ENCODE data around the gene B4GAT1.
"Not testable (repeated sequence)": the region's sequence is repeated elsewhere in the genome, so short reads cannot be mapped to it uniquely, and the experiment has no call there.

B4GAT1 gene

DNA sequence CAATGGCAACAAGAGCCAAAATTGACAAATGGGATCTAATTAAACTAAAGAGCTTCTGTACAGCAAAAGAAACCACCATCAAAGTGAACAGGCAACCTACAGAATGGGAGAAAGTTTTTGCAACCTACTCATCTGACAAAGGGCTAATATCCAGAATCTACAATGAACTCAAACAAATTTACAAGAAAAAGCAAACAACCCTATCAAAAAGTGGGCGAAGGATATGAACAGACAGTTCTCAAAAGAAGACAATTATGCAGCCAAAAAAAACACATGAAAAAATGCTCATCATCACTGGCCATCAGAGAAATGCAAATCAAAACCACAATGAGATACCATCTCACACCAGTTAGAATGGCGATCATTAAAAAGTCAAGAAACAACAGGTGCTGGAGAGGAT, 27.1 kb downstream of the B4GAT1 start:
- not testable (repeated sequence) for DNase-seq

DNA sequence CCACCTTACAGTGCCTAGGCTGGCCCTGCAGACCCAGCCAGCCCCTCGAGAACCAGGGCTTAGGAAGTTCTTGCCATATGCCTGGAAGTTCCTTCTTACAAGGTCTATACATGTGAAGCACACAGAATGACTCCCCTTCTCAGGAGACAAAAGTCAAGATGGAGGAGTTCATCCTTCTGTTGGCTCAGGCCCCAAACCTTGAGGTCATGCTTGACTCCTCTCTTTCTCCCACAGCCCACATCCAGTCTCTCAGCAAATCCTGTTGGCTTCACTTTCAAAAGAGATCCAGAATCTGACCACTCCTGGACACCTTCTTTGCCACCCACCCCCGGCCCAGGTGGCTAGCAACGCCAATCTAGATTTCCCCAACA, 28.8 kb downstream of the B4GAT1 start:
- DNase-seq, result no peak

DNA sequence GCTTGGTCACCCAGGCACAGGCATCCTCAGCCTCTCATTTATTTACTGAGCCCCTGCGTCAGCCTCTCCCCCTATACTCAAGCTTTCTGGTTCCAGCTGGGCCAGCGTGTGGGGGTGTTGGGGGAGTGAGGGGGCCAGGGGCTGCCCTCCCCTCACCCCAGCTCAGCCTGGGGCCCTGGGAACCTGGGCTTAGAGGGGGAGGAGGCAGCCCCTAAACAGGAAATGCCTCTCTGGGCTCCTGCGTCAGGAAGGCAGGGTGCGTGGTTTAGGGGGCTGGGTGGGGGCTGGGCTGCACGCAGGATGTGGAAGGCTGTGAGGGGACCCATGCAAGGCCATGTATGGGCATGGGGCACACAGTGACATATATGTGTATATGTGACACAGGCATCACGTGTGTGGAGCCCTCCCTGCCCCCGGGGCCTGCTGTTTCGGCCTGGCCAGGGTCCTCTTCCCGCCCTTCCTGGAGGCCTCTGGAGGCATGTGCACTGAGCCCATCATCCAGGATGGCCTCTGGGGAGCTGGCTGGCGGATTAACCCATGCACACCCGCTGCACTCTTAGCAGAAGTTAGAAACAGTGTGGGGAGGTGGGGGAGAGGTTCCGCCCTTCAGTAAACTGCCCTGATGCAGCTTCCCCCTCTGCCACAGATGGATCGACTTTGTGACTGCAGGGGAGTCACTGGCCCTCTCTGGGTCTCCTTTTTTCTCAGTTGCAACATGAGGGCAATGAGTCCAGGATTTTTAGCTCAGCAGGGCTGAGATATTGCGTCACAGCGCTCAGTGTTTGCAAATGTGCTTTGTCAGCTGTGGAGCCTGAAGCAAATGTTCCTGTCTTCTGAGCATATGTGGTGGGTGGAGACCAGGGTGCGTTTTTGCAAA, 29.5 kb downstream of the B4GAT1 start:
- DNase-seq, result peak; percentile 53

DNA sequence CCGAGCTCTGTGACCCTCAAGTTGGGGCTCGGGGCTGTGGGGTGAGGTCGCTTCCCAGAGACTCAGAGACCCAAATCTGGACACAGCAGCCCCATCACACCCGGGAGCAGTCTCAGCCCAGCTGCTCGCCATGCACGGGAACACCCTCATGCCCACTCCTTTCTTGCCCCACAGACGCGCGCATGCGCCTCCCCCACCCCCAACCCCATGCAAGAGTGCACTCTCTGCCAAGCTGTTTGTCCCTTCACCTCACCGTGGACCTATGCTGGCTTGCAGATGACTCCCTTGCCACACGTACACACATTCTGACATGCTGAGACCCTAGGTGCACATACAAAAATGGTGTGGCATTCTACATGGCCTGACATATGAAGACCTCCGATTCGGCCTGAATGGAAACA, 30.1 kb downstream of the B4GAT1 start:
- no peak for DNase-seq

DNA sequence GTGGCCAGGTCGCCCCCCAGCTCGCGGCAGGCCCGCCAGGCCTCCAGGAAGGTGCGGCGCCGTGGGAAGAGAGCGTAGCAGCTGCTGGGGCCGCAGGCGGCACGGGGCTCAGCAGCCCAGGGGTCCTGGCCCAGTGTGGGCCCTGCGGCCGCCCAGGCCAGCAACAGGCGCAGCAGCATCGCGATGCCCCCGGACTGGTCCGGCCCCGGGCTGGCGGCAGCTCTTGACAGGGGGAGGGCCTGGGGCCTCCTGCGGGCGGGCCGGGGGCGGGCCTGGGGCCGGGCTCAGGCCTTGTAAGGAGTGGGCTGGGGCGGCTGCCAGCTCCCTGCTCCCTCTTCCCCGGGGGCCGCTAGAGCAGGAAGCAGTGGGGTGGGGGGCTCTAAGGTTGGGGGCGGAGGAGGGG, 30.6 kb downstream of the B4GAT1 start, which contains the start of gene CD248:
Gene CD248, minus strand, starts transcription at position 196 of the 403 bp plus-strand sequence. Its CDS starts 17 bp downstream, at position 179.
- DNase-seq, result no peak

DNA sequence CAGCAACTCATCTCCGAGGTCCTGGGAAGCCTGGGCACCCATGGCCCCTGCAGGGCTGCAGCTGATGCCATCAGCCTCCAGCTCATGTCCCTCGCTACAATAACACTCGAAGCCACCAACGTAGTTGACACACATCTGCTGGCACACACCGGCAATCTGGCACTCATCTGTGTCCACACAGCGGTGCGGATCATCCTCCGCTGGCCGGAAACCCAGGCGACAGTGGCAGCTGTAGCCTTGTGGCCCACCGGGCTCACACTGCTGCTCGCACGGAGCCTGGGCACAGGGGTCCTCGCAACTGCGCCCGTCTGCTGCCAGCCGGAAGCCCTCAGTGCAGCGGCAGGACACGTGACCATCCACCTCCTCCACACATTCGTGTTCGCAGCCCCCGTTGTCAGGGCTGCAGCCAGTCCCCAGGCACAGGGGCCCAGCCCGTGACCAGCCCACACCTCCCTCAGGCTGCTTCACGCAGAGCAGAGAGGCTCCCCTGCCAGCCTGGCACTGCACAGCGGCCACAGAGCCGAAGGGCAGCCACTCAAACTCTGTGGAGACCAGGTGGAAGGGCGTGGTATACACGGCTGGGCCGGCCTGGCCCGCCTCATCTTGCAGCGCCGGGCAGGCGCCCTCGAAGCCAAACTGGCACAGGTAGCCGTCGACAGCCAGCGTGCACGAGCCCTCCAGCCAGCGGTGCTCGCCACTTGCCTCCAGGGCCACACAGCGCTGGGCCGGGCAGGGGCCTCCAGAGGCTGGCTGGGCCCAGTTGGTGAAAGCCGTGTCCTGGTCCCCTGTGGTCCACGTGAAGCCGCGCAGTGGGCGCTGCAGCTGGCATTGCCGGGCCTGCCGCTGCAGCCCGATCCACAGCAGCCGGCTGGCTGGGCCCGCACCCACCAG, 31.3 kb downstream of the B4GAT1 start:
- no peak for DNase-seq

DNA sequence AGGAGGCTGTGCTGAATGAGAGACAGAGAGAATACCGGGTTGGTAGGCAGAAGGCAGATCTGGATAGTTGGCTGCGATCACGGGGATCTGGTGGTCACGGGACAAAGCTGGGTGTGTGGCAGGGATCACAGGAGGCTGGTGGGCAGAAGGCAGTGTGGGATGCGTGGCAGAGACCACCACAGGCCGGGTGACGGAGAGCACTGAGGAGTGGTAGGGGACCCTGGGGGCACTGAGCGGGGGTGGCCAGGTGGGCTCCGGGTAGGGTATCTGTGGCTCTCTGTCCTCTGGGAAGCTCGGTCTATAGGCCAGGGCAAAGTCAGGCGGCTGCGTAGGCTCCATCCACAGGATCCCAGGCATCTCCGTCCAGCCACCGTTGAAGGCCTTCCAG, 31.9 kb downstream of the B4GAT1 start:
- DNase-seq, result no peak

DNA sequence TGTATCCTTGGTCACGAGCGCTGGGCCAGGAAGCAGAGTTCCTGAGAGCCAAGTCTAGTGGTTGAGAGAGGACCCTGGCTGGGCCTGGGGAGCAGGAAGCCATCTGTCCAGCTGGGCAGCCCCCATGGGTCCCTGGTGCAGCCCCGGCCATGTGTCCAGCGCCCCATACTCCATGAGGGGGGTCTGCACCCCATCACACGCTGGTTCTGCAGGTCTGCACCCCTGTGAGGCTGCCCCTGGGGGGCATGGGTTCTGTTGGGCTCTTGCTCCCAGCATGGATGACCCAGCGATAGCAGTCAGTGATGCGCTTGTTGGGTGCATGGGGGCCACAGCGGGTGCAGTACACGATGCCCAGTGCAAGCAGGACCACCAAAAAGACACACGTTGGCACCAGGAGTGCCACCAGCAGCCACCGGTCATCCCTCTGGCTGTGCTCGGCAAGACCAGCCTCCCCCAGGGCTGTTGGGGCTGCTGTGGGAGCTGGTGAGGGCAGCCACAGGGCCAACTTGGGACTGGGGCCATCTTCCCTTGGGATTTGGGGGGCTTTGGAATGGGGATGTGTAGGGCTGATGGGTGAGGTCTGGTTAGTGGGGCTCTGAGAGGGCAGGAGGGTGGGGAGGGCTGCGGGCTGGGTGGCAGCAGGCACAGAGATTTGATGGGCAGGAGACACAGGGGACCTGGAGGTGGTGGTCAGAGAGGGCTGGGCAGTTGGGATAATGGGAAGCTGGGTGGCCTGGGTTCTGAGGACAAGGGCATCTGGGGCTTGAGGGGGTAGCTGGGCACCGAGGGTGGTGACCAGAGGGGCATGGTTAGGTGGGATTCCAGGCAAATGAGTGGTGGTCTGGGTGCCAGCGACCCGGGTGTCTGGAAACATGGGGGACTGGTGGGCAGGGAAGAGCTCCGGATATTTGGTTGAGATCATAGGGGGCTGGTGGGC, 32.6 kb downstream of the B4GAT1 start:
- no peak for DNase-seq

DNA sequence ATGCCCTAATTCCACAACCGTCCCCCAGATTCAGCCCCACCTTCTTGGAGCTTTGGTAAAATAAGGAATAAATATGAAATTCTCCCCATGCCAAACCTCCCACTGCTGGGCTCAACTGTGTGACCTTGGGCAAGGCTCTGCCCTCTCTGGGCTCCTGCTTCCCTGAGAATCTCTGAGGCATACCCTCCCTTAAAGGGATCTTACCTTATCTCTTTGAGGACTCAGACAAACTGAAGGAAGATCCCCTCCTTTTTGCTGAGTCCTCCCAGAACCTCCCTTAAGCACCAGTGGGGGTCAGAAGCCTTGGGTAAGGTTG, 33.3 kb downstream of the B4GAT1 start:
- DNase-seq, result no peak

DNA sequence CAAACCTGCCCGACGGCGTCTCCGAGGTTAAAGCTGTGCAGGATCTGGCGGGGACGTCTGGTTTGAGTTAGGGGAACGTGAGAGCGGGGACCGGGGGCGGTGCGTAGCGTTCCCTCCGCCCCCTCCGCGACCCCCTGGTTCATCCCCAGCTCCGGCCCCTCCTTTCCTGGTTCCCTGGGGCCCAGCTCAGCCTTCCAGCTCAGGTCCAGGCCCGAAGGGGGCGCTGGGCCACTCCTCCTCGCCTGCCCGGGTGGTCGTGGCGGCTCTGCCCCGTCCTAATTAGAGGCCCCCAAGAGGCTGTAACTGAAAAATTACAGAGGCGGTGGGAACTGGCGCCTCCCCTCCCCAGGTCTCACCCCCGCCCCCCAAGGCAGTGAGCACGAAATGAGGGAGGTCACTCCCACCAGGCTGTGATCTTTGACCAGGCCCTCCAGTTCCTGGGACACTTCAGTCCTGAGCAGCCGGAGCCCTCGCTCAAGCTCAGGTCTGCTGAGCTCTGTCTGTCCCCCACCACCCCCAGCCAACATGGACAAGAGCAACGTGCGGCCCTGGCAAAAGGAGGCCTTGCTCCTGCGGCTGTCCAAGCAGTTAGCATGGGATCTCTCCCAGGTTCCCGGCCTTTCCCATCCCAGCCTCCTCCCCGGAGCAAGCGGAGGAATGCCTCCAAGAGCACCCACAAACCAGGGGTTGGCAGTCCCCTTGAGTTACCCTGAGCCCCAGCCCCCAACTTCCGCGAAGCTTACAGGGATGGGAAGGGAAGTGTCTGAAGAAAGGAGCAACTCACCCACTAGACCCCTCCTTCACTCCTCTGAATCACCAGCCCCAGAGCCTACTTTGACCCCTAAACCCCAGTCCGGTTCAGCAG, 33.9 kb downstream of the B4GAT1 start:
- DNase-seq, result no peak

DNA sequence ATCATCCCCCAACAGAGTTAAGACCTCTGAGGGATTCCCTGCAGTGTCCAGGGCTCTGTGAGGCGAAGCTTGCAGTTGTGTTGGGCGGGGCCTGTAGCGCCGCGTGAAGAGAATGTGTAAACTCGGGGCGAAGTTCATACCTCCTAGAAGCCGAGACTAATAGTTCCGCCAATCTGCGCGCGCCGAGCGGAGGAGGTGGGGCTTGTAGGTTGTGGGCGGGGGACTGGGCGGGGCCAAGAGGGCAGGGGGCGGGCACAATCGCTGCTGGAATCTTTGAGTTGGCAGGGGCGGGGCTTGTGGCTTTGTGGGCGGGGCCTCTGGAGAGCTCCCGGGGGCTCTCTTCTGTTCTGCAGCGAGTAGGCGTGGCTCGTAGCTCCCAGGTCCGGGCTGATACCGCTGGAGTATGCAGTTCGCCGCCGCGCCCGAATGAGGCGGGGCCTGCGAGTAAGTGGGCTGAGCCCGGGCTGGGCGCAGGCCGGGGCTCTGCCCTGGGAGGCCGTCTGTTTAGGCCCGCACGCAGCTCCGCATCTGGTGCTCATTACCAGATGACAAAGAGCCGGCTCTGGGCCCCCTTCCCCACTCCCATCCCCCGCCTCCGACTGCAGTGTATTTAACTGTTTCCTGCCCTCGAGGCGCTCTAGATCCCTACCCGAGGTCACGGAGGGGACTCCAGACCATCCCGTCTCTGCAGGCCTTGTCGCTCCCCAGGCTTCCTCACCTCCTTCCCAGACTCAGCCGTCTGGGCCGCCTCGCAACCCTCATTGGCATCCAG, 34.7 kb downstream of the B4GAT1 start:
- peak; percentile 98 for DNase-seq

DNA sequence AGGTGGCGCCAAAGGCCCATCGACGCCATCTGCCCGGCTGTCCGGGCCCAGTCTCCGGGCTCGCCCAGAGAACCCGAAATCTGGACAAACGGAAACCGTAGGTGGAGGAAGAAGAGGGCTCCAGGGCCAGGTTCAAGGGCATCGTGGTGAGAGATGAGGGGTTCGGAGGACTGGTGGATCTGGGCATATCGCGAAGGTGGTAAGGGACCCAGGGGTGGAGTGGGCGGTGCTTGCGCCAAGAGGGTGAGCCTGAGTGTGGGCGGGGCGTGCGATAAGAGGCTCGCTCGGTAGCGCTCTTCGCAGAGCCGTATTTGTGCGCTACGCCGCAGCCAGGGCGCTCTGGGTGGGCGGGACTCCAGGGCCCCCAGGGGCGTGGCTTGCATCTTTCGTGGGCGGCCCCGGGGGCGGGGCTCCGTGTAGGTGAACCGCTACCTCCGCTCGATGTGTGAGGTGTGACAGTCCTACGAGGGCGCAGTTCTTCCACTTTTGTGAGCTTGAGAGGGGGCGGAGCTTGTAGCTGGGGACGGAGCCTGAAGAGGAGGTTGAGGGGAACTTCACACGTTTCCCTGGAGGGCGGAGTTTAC, 35.4 kb downstream of the B4GAT1 start:
- DNase-seq, result peak; percentile 98

DNA sequence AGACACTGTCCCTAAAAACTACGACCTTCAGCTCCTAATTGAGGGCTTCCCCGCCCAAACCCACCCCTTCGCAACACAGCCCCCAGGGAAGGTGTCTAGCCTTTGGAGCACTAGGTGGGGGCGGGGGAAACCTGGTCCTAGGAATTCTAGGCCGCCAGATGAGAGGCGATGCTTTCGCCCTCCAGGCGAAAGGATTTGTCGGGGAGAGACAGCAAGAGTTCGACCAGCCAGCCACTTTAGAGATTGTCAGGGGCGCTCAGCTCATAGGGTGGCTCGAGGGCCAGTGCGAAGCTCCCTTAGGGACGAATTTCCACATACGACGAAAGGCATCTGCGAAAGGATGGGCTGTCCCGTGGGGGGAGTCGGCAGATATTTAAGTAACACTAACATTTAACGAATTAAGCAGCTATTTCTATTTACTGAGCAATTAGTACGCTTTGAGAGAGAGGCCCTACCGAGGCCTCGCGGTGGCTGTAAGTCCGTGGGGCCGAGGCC, 35.9 kb downstream of the B4GAT1 start:
- DNase-seq, result no peak

DNA sequence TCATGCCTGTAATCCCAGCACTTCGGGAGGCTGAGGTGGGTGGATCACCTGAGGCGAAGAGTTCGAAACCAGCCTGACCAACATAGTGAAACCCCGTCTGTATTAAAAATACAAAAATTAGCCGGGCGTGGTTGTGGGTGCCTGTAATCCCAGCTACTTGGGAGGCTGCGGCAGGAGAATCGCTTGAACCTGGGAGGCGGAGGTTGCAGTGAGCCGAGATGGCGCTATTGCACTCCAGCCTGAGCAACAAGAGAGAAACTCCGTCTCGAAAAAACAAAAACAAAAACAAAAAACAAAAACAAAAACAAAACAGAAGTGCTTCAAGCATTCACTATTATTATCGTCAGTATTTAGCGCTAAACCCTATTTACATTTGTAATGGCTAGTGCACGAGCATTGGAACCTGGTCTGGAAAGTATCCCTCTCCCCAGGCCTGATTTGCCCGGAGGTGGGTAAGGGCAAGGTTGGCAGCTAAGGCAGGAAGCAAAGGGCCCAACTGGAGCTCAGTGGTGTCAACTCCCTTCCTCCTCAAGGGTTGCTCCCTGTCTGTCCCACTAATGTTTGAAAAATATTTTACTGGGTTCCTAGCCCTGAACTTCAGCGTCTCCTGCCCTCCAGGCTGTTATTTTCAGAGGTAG, 36.5 kb downstream of the B4GAT1 start:
- not testable (repeated sequence) for DNase-seq

DNA sequence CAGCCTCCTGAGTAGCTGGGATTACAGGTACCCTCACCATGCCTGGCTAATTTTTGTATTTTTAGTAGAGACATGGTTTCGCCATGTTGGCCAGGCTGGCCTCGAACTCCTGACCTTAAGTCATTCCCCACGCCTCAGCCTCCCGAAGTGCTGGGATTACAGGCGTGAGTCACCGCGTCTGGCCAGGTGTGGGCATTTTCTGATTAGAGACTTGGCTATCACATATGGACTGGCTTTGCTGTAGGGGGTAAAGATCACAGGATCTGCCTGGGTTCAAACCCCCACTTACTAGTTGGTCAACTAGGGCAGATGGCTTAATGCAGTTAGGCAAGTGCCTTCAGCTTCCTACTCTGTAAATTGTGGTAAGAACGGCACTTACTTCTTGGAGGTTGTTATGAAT, 37.1 kb downstream of the B4GAT1 start:
- no peak for DNase-seq

DNA sequence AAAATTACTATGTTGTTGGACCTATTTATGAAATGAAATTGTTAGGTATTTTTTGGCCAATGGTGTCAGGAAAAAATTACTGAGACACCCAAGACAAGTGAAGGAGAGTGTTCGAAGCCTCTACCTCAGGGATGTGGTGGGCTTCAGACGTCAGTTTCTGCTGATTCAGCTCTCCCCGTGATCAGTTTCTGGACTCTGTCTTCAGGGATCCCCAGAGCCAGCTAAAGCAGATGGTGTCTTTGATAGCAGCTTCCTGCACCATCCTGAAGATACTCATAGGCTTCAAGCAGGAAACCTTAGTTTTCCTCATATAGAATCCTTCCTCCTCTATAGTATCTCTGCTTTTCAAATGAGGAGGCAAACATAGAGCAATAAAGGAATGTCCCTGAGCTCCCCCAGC, 38.0 kb downstream of the B4GAT1 start:
- no peak for DNase-seq

DNA sequence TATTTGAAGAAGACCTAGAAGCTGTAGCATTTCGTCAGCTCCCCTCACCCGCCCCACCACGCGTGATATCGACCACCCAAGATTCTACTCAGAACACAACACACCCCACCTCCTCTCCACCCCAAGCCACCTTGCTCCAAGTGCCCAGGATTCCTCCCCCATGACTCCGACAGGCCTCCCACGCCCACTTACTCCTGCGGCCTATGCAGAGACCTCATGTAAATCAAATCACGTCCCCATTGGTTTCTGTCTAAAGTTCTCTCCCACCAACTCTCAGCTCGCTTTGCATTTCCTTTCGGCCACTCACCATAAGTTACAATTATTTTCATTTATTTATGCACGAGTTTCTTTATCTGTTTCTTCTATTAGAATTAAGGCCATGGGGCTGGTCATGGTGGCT, 44.8 kb downstream of the B4GAT1 start:
- DNase-seq, result no peak

DNA sequence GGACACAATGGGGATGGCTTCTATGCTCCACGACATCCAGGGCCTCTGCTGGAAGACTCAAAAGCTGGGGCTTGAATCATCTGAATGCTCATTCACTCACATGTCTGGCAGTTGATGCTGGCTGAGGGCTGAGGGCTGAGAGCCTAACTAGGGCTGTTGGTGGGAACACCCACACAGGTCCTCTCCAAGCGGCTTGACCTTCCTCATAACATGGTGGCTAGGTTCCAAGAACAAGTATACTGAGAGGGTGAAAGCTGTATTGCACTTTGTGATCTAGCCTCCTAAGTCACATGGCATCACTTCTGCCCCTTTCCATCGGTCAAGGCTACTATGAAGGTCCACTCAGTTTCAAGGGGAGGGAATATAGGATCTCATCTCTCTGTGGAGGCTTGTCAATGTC, 48.2 kb downstream of the B4GAT1 start:
- no peak for DNase-seq

DNA sequence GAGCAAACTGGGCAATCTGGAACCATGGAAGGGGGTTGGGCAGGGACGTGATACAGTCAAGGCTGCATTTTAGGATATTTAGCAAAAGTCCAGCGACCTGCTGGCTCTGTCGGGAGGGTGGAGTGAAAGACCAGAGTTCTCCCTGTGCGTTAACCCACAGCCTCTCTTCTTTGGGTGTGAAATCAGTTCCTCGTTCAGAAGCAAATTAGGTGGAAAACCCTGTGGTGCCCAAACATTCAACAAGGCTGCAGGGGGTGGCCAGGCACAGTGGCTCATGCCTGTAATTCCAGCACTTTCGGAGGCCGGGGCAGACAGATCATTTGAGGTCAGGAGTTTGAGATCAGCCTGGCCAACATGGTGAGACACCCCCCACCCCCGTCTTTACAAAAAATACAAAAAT, 49.8 kb downstream of the B4GAT1 start:
- DNase-seq, result no peak

Data from NCI-H2171 (cell line).